Neural cell (in vitro differentiated cells): ENCODE results near the gene CIITA. TPM values are rescaled to one million over a fixed set of nuclear protein-coding genes. Genes with fewer than 3 reads are reported as not detected.

ENCODE experiments used
- H2AFZ ChIP-seq: fragments of 200-600, 300-800 bp; sonication (generic), shearing (Covaris generic); 2 replicates; pipeline ENCODE4 v1.6.0; 2014; ENCODE audit warnings: low read depth, mild to moderate bottlenecking, antibody characterized with exemption, low read length, moderate library complexity
- H3F3A ChIP-seq: fragments of 200-600 bp; shearing (Covaris generic); 2 replicates; pipeline ENCODE4 v1.6.1; 2016; ENCODE audit warnings: mild to moderate bottlenecking, moderate library complexity, mixed read lengths, antibody characterized with exemption, low read length; ENCODE audit not compliant: insufficient read depth, poor library complexity, severe bottlenecking
- H3K27ac ChIP-seq: fragments of 200-600, 300-800 bp; sonication (generic), shearing (Covaris generic); 2 replicates; pipeline ENCODE4 v1.5.1; 2014; ENCODE audit warnings: mild to moderate bottlenecking, low read length, moderate library complexity
- H3K27me3 ChIP-seq: fragments of 300-800, 200-600 bp; sonication (generic), shearing (Covaris generic); 2 replicates; pipeline ENCODE4 v1.6.0; 2014; ENCODE audit warnings: mild to moderate bottlenecking, low read depth, low read length, moderate library complexity; ENCODE audit not compliant: insufficient read depth
- H3K36me3 ChIP-seq: fragments of 300-800, 200-600 bp; sonication (generic), shearing (Covaris generic); 2 replicates; pipeline ENCODE4 v1.5.1; 2014; ENCODE audit warnings: mild to moderate bottlenecking, antibody characterized with exemption, low read length, moderate library complexity; ENCODE audit not compliant: insufficient read depth
- H3K4me2 ChIP-seq: fragments of 300-800, 200-600 bp; sonication (generic), shearing (Covaris generic); 2 replicates; pipeline ENCODE4 v1.6.0; 2014; ENCODE audit warnings: mild to moderate bottlenecking, low read length
- H3K4me3 ChIP-seq: fragments of 300-800, 200-600 bp; sonication (generic), shearing (Covaris generic); 2 replicates; pipeline ENCODE4 v1.5.1; 2014; ENCODE audit warnings: mild to moderate bottlenecking, low read length, moderate library complexity
- H3K79me2 ChIP-seq: fragments of 200-600 bp; shearing (Covaris generic); replicated peaks from 2 replicates; pipeline ENCODE4 v1.6.0; 2014; ENCODE audit warnings: mild to moderate bottlenecking, low read length, moderate library complexity; ENCODE audit not compliant: insufficient read depth
- H3K9ac ChIP-seq: fragments of 300-800, 200-600 bp; sonication (generic), shearing (Covaris generic); 2 replicates; pipeline ENCODE4 v1.6.1; 2016; ENCODE audit warnings: mild to moderate bottlenecking, low read length, mixed read lengths
- H3K9me2 ChIP-seq: fragments of 200-600 bp; shearing (Covaris generic); 2 replicates; pipeline ENCODE4 v1.6.1; 2016; ENCODE audit warnings: mild to moderate bottlenecking, low read length, mixed read lengths; ENCODE audit not compliant: insufficient read depth
- H3K9me3 ChIP-seq: fragments of 200-600, 300-800 bp; sonication (generic), shearing (Covaris generic); 2 replicates; pipeline ENCODE4 v1.6.1; 2016; ENCODE audit warnings: mild to moderate bottlenecking, mixed run types, low read length, moderate library complexity, mixed read lengths
- H4K20me1 ChIP-seq: fragments of 200-600 bp; shearing (Covaris generic); 2 replicates; pipeline ENCODE4 v1.6.1; 2016; ENCODE audit warnings: mild to moderate bottlenecking, mixed run types; ENCODE audit not compliant: insufficient read depth
- EP300 ChIP-seq: fragments of 450-650 bp; conservative IDR thresholded peaks from 2 replicates; pipeline ENCODE4 v1.6.1; 2014; ENCODE audit warnings: antibody characterized with exemption, mild to moderate bottlenecking, moderate library complexity; ENCODE audit not compliant: poor library complexity, severe bottlenecking
- EZH2 ChIP-seq: fragments of 200-600, 300-800 bp; shearing (Covaris generic), sonication (generic); IDR thresholded peaks from 2 replicates; pipeline ENCODE4 v1.6.1; 2014; ENCODE audit warnings: antibody characterized with exemption, low read length, borderline replicate concordance, mild to moderate bottlenecking; ENCODE audit not compliant: insufficient read depth, poor library complexity, severe bottlenecking
- MXI1 ChIP-seq: fragments of 450-650 bp; conservative IDR thresholded peaks from 2 replicates; pipeline ENCODE4 v1.6.1; 2014; ENCODE audit warnings: antibody characterized with exemption, mild to moderate bottlenecking; ENCODE audit not compliant: poor library complexity, severe bottlenecking
- POLR2AphosphoS5 ChIP-seq: IDR thresholded peaks from 2 replicates; pipeline ENCODE4 v1.6.1; 2012
- RAD21 ChIP-seq: fragments of 450-650 bp; conservative IDR thresholded peaks from 2 replicates; pipeline ENCODE4 v1.6.1; 2014; ENCODE audit warnings: antibody characterized with exemption, mild to moderate bottlenecking, moderate library complexity
- SMC3 ChIP-seq: fragments of 450-650 bp; conservative IDR thresholded peaks from 2 replicates; pipeline ENCODE4 v1.6.1; 2014; ENCODE audit warnings: antibody characterized with exemption, mild to moderate bottlenecking, moderate library complexity; ENCODE audit not compliant: poor library complexity
- TAF1 ChIP-seq: IDR thresholded peaks from 2 replicates; pipeline ENCODE4 v1.6.1; 2012; ENCODE audit warnings: low read depth
- polyA plus RNA-seq: library from polyadenylated mRNA; depleted of rRNA; stranded (reverse); fragments of >200 nt; gene quantifications from 2 replicates; pipeline ENCODE4 v1.2.3, GENCODE V29; 2014
- TF ChIP-seq, protein P1 (sequence below): fragments of 450-650 bp; IDR thresholded peaks from 2 replicates; pipeline ENCODE4 v1.5.1; 2014; ENCODE audit warnings: antibody characterized with exemption, mild to moderate bottlenecking, moderate library complexity; ENCODE audit not compliant: poor library complexity, severe bottlenecking
- TF ChIP-seq, protein P2 (sequence below): IDR thresholded peaks from 2 replicates; pipeline ENCODE4 v1.6.1; 2012; ENCODE audit warnings: borderline replicate concordance

Gene CIITA
- polyA plus RNA-seq, 1 donor from 2014 or later: not detected

DNA sequence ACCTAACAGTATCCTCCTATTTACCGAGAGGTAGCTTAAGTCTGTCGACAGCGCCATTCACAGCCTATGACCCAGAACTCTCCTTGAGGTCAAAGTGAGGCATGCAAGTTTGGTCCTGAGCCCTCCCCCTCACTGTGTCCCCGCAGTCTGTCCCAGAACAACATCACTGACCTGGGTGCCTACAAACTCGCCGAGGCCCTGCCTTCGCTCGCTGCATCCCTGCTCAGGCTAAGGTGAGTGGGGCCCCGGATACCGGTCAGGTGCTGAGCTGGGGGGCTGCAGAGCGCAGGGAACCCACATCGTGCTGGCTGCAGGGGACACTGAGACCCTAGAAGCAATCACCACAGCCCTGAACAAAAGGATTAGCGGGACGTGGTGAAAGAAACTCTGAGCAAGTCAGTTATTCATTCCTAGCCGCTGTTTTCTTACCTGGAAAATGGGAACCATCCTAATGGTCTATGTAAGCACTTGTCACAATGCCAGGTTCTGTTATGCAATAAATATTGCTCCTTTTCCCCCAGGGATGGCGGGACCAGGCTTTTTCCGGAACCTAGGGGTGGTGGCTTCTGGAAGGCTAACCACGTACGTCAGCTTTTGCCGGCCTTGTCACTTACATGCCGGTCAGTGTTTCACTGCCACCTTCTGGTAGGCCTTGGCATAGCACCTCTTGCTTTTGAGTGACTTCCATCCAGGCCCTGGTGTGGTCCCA lies 41.4 kb downstream of the CIITA start:
- Histone ChIP-seq H3K9me2 (no peaks in the 10 kb centered on the region), H3F3A (no peaks in the 10 kb centered on the region), H3K4me3 (no peak overlapping the region), H2AFZ (no peak overlapping the region), H3K27ac (no peak overlapping the region), H3K9ac (no peak overlapping the region), H3K79me2 (no peaks in the 10 kb centered on the region), H4K20me1 (no peaks in the 10 kb centered on the region), H3K27me3 (no peaks in the 10 kb centered on the region), H3K9me3 (no peaks in the 10 kb centered on the region), H3K4me2 (no peak overlapping the region), H3K36me3 (no peaks in the 10 kb centered on the region)
- TF ChIP-seq TAF1: no peak
- peak; percentile 70 for TF ChIP-seq RAD21
- peak; percentile 67 for TF ChIP-seq SMC3
- TF ChIP-seq, protein P1, sequence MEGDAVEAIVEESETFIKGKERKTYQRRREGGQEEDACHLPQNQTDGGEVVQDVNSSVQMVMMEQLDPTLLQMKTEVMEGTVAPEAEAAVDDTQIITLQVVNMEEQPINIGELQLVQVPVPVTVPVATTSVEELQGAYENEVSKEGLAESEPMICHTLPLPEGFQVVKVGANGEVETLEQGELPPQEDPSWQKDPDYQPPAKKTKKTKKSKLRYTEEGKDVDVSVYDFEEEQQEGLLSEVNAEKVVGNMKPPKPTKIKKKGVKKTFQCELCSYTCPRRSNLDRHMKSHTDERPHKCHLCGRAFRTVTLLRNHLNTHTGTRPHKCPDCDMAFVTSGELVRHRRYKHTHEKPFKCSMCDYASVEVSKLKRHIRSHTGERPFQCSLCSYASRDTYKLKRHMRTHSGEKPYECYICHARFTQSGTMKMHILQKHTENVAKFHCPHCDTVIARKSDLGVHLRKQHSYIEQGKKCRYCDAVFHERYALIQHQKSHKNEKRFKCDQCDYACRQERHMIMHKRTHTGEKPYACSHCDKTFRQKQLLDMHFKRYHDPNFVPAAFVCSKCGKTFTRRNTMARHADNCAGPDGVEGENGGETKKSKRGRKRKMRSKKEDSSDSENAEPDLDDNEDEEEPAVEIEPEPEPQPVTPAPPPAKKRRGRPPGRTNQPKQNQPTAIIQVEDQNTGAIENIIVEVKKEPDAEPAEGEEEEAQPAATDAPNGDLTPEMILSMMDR: peak; percentile 81

DNA sequence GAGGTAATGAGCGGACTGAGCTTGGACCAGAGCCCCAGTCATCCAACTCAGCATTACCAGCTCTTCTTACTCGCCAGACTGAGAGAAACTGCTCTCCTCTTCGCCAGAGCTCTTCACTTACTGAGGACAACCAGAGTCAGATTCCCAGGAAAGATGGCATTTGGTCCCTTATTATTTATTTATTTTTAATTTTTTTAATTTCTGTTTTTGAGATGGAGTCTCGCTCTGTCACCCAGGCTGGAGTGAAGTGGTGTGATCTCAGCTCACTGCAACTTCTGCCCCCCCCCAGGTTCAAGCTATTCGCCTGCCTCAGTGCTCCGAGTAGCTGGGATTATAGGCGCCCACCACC lies 42.0 kb downstream of the CIITA start:
- Histone ChIP-seq H3K9me3 (no peaks in the 10 kb centered on the region), H3K79me2 (no peaks in the 10 kb centered on the region), H3F3A (no peaks in the 10 kb centered on the region), H3K9ac (no peak overlapping the region), H3K27ac (no peak overlapping the region), H3K4me2 (no peak overlapping the region), H3K27me3 (no peaks in the 10 kb centered on the region), H2AFZ (no peak overlapping the region), H4K20me1 (no peaks in the 10 kb centered on the region), H3K4me3 (no peak overlapping the region), H3K36me3 (no peaks in the 10 kb centered on the region), H3K9me2 (no peaks in the 10 kb centered on the region)
- TF ChIP-seq SMC3: no peak
- no peak for TF ChIP-seq MXI1
- TF ChIP-seq EP300: no peak
- no peak for TF ChIP-seq POLR2AphosphoS5
- TF ChIP-seq, protein P1: no peak
- TF ChIP-seq, protein P2, sequence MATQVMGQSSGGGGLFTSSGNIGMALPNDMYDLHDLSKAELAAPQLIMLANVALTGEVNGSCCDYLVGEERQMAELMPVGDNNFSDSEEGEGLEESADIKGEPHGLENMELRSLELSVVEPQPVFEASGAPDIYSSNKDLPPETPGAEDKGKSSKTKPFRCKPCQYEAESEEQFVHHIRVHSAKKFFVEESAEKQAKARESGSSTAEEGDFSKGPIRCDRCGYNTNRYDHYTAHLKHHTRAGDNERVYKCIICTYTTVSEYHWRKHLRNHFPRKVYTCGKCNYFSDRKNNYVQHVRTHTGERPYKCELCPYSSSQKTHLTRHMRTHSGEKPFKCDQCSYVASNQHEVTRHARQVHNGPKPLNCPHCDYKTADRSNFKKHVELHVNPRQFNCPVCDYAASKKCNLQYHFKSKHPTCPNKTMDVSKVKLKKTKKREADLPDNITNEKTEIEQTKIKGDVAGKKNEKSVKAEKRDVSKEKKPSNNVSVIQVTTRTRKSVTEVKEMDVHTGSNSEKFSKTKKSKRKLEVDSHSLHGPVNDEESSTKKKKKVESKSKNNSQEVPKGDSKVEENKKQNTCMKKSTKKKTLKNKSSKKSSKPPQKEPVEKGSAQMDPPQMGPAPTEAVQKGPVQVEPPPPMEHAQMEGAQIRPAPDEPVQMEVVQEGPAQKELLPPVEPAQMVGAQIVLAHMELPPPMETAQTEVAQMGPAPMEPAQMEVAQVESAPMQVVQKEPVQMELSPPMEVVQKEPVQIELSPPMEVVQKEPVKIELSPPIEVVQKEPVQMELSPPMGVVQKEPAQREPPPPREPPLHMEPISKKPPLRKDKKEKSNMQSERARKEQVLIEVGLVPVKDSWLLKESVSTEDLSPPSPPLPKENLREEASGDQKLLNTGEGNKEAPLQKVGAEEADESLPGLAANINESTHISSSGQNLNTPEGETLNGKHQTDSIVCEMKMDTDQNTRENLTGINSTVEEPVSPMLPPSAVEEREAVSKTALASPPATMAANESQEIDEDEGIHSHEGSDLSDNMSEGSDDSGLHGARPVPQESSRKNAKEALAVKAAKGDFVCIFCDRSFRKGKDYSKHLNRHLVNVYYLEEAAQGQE: no peak
- no peak for TF ChIP-seq RAD21
- TF ChIP-seq EZH2: no peak
- TF ChIP-seq TAF1: no peak
